IPS-18c (cell line): ENCODE measurements around the gene ICOS.
"Not testable (repeated sequence)": the region's sequence is repeated elsewhere in the genome, so short reads cannot be mapped to it uniquely, and the experiment has no call there.

Source experiments
- H3K4me3 ChIP-seq: 2 replicates; pipeline ENCODE4 v1.7.0; 2013; ENCODE audit warnings: low read depth, mild to moderate bottlenecking, low read length, moderate library complexity; ENCODE audit not compliant: insufficient read depth
- H3K9me3 ChIP-seq: one replicate; pipeline ENCODE4 v1.6.1; 2013; ENCODE audit warnings: mild to moderate bottlenecking, low read length, moderate library complexity; ENCODE audit not compliant: control insufficient read depth, insufficient read depth

Gene ICOS

GRCh38 chr2:203913947-203914346, 22.6 kb upstream of the ICOS start:
- Histone ChIP-seq H3K9me3 (no peaks in the 10 kb centered on the region), H3K4me3 (no peak overlapping the region)

- no peak overlapping the region for H3K4me3 ChIP-seq
- H3K9me3 ChIP-seq, result no peaks in the 10 kb centered on the region
Measured at GRCh38 chr2:203914546-203915182, 21.9 kb upstream of the ICOS start.

- Histone ChIP-seq H3K4me3 (no peak overlapping the region), H3K9me3 (no peaks in the 10 kb centered on the region)
Measured at GRCh38 chr2:203915256-203915655, 21.3 kb upstream of the ICOS start.

- Histone ChIP-seq H3K4me3 (no peak overlapping the region), H3K9me3 (no peaks in the 10 kb centered on the region)
Measured at GRCh38 chr2:203916756-203917155, 19.8 kb upstream of the ICOS start.

- Histone ChIP-seq H3K9me3 (no peaks in the 10 kb centered on the region), H3K4me3 (no peak overlapping the region)
Measured at GRCh38 chr2:203918264-203918663, 18.3 kb upstream of the ICOS start.

GRCh38 chr2:203918839-203919238, 17.7 kb upstream of the ICOS start:
- Histone ChIP-seq H3K4me3 (no peak overlapping the region), H3K9me3 (no peaks in the 10 kb centered on the region)

- Histone ChIP-seq H3K9me3 (no peaks in the 10 kb centered on the region), H3K4me3 (no peak overlapping the region)
Measured at GRCh38 chr2:203925512-203926158, 10.9 kb upstream of the ICOS start.

GRCh38 chr2:203928849-203929248, 7.7 kb upstream of the ICOS start:
- Histone ChIP-seq H3K4me3 (no peak overlapping the region), H3K9me3 (no peaks in the 10 kb centered on the region)

GRCh38 chr2:203931262-203931661, 5.3 kb upstream of the ICOS start:
- H3K4me3 ChIP-seq, H3K9me3 ChIP-seq: not testable (repeated sequence)

- Histone ChIP-seq H3K4me3 (no peak overlapping the region), H3K9me3 (no peaks in the 10 kb centered on the region)
Measured at GRCh38 chr2:203934041-203934492, 2.5 kb upstream of the ICOS start.

- H3K4me3 ChIP-seq, result no peak overlapping the region
- no peaks in the 10 kb centered on the region for H3K9me3 ChIP-seq
Measured at GRCh38 chr2:203934711-203935438, 1.7 kb upstream of the ICOS start.

- H3K4me3 ChIP-seq, result no peak overlapping the region
- no peaks in the 10 kb centered on the region for H3K9me3 ChIP-seq
Measured at GRCh38 chr2:203935568-203935967, 995 bp upstream of the ICOS start.

GRCh38 chr2:203936949-203937348, 386 bp downstream of the ICOS start:
- no peak overlapping the region for H3K4me3 ChIP-seq
- no peaks in the 10 kb centered on the region for H3K9me3 ChIP-seq

- Histone ChIP-seq H3K9me3 (no peaks in the 10 kb centered on the region), H3K4me3 (no peak overlapping the region)
Measured at GRCh38 chr2:203937788-203938187, 1.2 kb downstream of the ICOS start.

- H3K9me3 ChIP-seq, result no peaks in the 10 kb centered on the region
- H3K4me3 ChIP-seq, result no peak overlapping the region
Measured at GRCh38 chr2:203940039-203940438, 3.5 kb downstream of the ICOS start.

GRCh38 chr2:203943493-203944382, 7.2 kb downstream of the ICOS start:
- H3K4me3 ChIP-seq, H3K9me3 ChIP-seq: not testable (repeated sequence)

- Histone ChIP-seq H3K4me3 (no peak overlapping the region), H3K9me3 (no peaks in the 10 kb centered on the region)
Measured at GRCh38 chr2:203948733-203949132, 12.2 kb downstream of the ICOS start.
